Muscle of leg (tissue), 11 donors: ENCODE data around the gene TFG. TPM values are rescaled to one million over a fixed set of nuclear protein-coding genes. Genes with fewer than 3 reads are reported as not detected.
A peak's percentile ranks its signal among the peaks of the same experiment; 100 is the strongest.

Experiments used
- DNase-seq: peaks from one replicate; pipeline ENCODE4 v3.0.0; 2013
- H3K27ac ChIP-seq: one replicate; pipeline ENCODE4 v1.5.1; 2013; ENCODE audit warnings: mild to moderate bottlenecking, low read length, control low read depth
- H3K27me3 ChIP-seq: one replicate; pipeline ENCODE4 v1.6.1; 2013; ENCODE audit warnings: low read length; ENCODE audit not compliant: control insufficient read depth, insufficient read depth
- H3K36me3 ChIP-seq: one replicate; pipeline ENCODE4 v1.6.1; 2013; ENCODE audit warnings: low read length; ENCODE audit not compliant: control insufficient read depth, insufficient read depth
- H3K4me1 ChIP-seq: one replicate; pipeline ENCODE4 v1.6.1; 2013; ENCODE audit warnings: low read length; ENCODE audit not compliant: control insufficient read depth, insufficient read depth
- H3K4me3 ChIP-seq: one replicate; pipeline ENCODE4 v1.5.1; 2013; ENCODE audit warnings: low read length, control low read depth
- H3K9me3 ChIP-seq: replicated peaks from 2 replicates; pipeline ENCODE4 v1.6.1; 2013; ENCODE audit warnings: low read depth, low read length; ENCODE audit not compliant: control insufficient read depth
- WGBS: methylation state at CpG from one replicate; pipeline ENCODE4 v1.1.5; 2013; ENCODE audit warnings: missing lambda C conversion rate; ENCODE audit not compliant: insufficient coverage; 5-methylcytosine and 5-hydroxymethylcytosine counted together
- polyA plus RNA-seq, 8 donors: library from polyadenylated mRNA; unstranded; fragments of 120-200 nt; gene quantifications; one replicate each; pipeline versions ENCODE4 v1.2.1 to v1.2.3, GENCODE V29; 2013; ENCODE audit warnings: inconsistent platforms in 1 of 8, low replicate concordance in 1 of 8; ENCODE audit not compliant: insufficient read length in 8 of 8, insufficient read depth in 1 of 8
- total RNA-seq: library from RNA; stranded (reverse); fragments of 120-200 nt; gene quantifications from one replicate; pipeline ENCODE4 v1.2.4, GENCODE V29; 2013

Gene TFG
- total and polyA plus RNA-seq, 9 donors, result 33.6 to 117 (median 91.8) TPM

GRCh38 chr3:100702082-100702979 is 7.0 kb upstream of the TFG start:
- no peak for DNase-seq

DNA sequence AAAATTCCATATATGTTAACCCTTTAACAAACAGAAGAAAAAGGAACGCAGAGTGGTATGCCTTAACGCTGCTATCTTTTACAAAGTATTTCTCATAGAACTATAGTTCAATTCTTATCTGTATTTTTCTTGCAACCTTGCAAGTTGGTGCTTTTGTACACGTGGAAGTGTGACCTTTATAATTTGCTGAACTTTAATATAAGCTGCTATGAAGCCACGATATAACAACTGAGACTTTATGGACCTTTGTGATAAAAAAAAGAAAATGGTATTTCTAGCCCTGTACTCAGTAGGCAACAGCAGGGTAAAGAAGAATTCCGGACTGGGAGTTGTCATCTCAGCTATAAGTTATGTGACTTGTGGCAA is 6.3 kb upstream of the TFG start:
- H3K27ac ChIP-seq, result no peak overlapping the region
- DNase-seq, result no peak
- no peaks in the 10 kb centered on the region for H3K4me1 ChIP-seq
- H3K9me3 ChIP-seq, result no peaks in the 10 kb centered on the region
- H3K4me3 ChIP-seq, result no peak overlapping the region
- peaks cover 11% of the 10 kb centered on the region for H3K27me3 ChIP-seq
- H3K36me3 ChIP-seq, result no peaks in the 10 kb centered on the region
- no CpG with 5 or more reads among the region's 5 CpGs for WGBS

More at GRCh38 chr3:100702082-100702979, 7.0 kb upstream of the TFG start:
- no peaks in the 10 kb centered on the region for H3K9me3 ChIP-seq
- H3K4me1 ChIP-seq, result no peaks in the 10 kb centered on the region
- no peaks in the 10 kb centered on the region for H3K36me3 ChIP-seq
- H3K27me3 ChIP-seq, result peaks cover 10% of the 10 kb centered on the region
- no peak overlapping the region for H3K27ac ChIP-seq
- WGBS, result no CpG with 5 or more reads among the region's 4 CpGs
- no peak overlapping the region for H3K4me3 ChIP-seq

DNA sequence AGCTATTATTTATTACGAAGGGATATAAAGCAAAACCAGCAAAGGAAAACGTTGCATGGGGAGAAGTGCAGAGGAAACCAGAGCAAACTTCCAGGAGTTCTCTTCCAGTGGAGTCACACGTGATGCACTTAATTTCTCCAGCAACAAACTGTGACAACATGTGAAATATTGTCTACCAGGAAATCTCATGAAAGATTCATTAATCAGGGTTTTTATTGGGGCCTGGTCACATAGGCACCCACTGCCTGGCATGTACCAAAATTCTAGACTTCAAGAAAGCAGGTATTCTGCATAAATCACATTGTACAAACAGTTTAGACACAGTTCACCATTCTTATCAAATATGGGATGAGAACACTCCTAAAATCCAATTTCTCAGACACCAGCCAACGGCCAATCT is 5.4 kb upstream of the TFG start:
- WGBS, result no CpG with 5 or more reads among the region's 4 CpGs
- DNase-seq, result no peak
- Histone ChIP-seq H3K36me3 (no peaks in the 10 kb centered on the region), H3K4me3 (no peak overlapping the region), H3K27me3 (peaks cover 11% of the 10 kb centered on the region), H3K4me1 (no peaks in the 10 kb centered on the region), H3K27ac (no peak overlapping the region), H3K9me3 (no peaks in the 10 kb centered on the region)

DNA sequence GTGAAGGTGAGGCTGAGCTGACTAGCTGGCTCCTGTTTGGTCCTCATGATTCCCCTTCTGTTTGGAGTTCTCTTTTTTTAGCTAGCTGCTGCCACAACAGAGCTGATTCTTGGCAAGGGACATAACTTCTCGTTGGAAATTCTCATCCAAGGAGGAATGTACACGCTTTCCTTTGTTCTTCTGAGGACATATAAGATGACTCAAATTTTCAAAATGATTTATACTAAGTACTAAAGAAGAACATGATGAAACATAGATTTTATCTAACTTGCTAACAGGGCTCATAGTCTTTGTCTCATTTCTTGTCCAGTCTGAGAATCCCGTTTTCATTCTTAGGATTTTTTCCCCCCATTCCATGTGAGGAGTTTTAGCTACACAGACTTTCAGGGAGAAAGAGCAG is 2.9 kb upstream of the TFG start:
- H3K27me3 ChIP-seq, result peaks cover 11% of the 10 kb centered on the region
- H3K27ac ChIP-seq, result no peak overlapping the region
- no peak overlapping the region for H3K4me3 ChIP-seq
- whole genome bisulfite sequencing, result no CpG with 5 or more reads among the region's 3 CpGs
- peaks cover 5% of the 10 kb centered on the region for H3K4me1 ChIP-seq
- H3K9me3 ChIP-seq, result no peaks in the 10 kb centered on the region
- no peaks in the 10 kb centered on the region for H3K36me3 ChIP-seq
- DNase-seq, result no peak

DNA sequence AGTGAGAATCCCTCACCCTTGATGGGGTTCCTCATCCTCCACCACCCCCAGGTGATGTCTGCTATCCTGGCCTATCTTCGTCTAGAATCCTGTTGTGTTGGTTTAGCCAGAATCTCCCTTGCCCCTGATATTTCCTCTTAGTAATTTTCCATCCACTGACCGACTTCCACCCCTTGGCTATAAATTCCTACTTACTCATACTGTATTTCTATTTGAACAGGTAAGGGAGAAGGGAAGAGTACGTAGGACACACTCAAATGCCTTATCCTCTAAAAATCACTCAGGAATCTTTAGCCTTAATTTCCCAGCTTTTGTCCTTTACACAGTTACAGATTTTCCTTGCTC is 678 bp upstream of the TFG start:
- no peaks in the 10 kb centered on the region for H3K9me3 ChIP-seq
- WGBS, result no CpG with 5 or more reads among the region's 3 CpGs
- DNase-seq, result no peak
- peak overlapping the region; percentile 97 for H3K27ac ChIP-seq
- no peaks in the 10 kb centered on the region for H3K36me3 ChIP-seq
- peaks cover 8% of the 10 kb centered on the region for H3K27me3 ChIP-seq
- H3K4me3 ChIP-seq, result peak overlapping the region; percentile 75
- H3K4me1 ChIP-seq, result peaks cover 5% of the 10 kb centered on the region

GRCh38 chr3:100709842-100710260 is 557 bp downstream of the TFG start:
- Histone ChIP-seq H3K4me3 (peak overlapping the region; percentile 75), H3K27me3 (peaks cover 7% of the 10 kb centered on the region), H3K4me1 (peaks cover 5% of the 10 kb centered on the region), H3K9me3 (no peaks in the 10 kb centered on the region), H3K36me3 (peaks cover 4% of the 10 kb centered on the region), H3K27ac (peak overlapping the region; percentile 97)
- peak; percentile 67 for DNase-seq
- WGBS, result 0% methylated on average over 18 of the region's 23 CpGs

DNA sequence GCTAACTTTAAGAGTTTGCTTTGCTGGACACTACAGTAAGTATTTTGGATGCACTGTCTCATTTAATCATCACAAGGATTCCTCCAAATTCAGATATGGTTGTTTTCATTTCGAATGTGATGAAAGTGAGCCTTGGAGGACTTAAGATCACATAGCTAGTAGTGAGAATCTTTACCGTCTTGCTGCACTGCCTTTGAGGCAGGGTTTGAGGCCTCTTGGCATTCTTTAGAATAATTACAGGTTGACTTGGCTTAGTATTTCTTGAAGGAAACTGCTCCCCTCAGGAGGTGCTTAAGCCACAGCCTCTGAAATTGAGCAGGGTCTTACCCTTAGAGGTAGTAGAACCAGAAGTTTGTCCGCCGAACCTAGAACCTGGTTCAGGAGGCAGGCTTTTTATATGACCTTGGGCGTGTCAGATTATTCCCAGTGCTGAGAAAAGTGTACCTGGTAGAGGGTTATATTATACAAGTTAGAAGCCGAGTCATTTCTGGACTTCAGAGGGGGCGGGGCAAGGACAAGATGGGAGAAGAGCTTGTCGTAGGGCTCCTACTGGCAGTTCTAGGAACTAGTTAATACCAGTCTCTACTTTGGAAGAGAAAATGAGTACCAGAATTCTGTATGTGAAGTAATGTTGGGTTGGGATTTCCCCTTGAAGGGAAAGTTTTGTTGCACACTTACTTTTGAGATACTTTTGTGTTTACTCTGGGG is 1.1 kb downstream of the TFG start:
- peaks cover 5% of the 10 kb centered on the region for H3K4me1 ChIP-seq
- peak; percentile 54 for DNase-seq
- peak overlapping the region; percentile 97 for H3K27ac ChIP-seq
- no peaks in the 10 kb centered on the region for H3K9me3 ChIP-seq
- peaks cover 3% of the 10 kb centered on the region for H3K27me3 ChIP-seq
- peak overlapping the region; percentile 75 for H3K4me3 ChIP-seq
- 21% methylated on average over 8 of the region's 8 CpGs for WGBS
- peaks cover 6% of the 10 kb centered on the region for H3K36me3 ChIP-seq

GRCh38 chr3:100715176-100715575 is 5.9 kb downstream of the TFG start:
- Histone ChIP-seq H3K4me3 (no peak overlapping the region), H3K36me3 (peaks cover 13% of the 10 kb centered on the region), H3K9me3 (no peaks in the 10 kb centered on the region), H3K27me3 (no peaks in the 10 kb centered on the region), H3K4me1 (peaks cover 5% of the 10 kb centered on the region), H3K27ac (no peak overlapping the region)
- no peak for DNase-seq

- Histone ChIP-seq H3K9me3 (no peaks in the 10 kb centered on the region), H3K4me1 (no peaks in the 10 kb centered on the region), H3K4me3 (no peak overlapping the region), H3K27ac (no peak overlapping the region), H3K27me3 (no peaks in the 10 kb centered on the region), H3K36me3 (peaks cover 25% of the 10 kb centered on the region)
- no CpG with 5 or more reads among the region's 2 CpGs for WGBS
- no peak for DNase-seq
Measured at GRCh38 chr3:100717063-100717462, 7.8 kb downstream of the TFG start.

- no peaks in the 10 kb centered on the region for H3K9me3 ChIP-seq
- no peaks in the 10 kb centered on the region for H3K4me1 ChIP-seq
- DNase-seq, result no peak
- no peak overlapping the region for H3K4me3 ChIP-seq
- H3K36me3 ChIP-seq, result peaks cover 25% of the 10 kb centered on the region
- WGBS, result 100% methylated on average over 1 of the region's 4 CpGs
- no peak overlapping the region for H3K27ac ChIP-seq
- H3K27me3 ChIP-seq, result no peaks in the 10 kb centered on the region
Measured at GRCh38 chr3:100717637-100718487, 8.6 kb downstream of the TFG start.
